Memory B cell (primary cell): ENCODE results near the gene PAX5.

ENCODE experiments used
- ATAC-seq: fragments of 150-1000 bp; cut with Tn5 transposase; 2 replicates; pipeline ENCODE4 v1.10.0; 2021; ENCODE audit warnings: low read depth, mild to moderate bottlenecking, moderate library complexity
- DNase-seq, 2 donors: peaks; one replicate each; pipeline ENCODE4 v3.0.0; 2022; ENCODE audit warnings: low spot score in 2 of 2
- H3K27ac Mint-ChIP-seq: one replicate; pipeline ENCODE4 v1.8.0; 2022; ENCODE audit warnings: mild to moderate bottlenecking, moderate library complexity, mixed read lengths
- H3K27me3 Mint-ChIP-seq: one replicate; pipeline ENCODE4 v1.8.0; 2022; ENCODE audit warnings: mixed read lengths
- H3K36me3 Mint-ChIP-seq: one replicate; pipeline ENCODE4 v1.8.0; 2022; ENCODE audit warnings: mild to moderate bottlenecking, mixed read lengths
- H3K4me1 Mint-ChIP-seq: one replicate; pipeline ENCODE4 v1.8.0; 2022; ENCODE audit warnings: mixed read lengths
- H3K4me3 Mint-ChIP-seq: one replicate; pipeline ENCODE4 v1.8.0; 2022; ENCODE audit warnings: mild to moderate bottlenecking, moderate library complexity, mixed read lengths
- H3K9me3 Mint-ChIP-seq: one replicate; pipeline ENCODE4 v1.8.0; 2022; ENCODE audit warnings: mixed read lengths

PAX5 gene

DNA sequence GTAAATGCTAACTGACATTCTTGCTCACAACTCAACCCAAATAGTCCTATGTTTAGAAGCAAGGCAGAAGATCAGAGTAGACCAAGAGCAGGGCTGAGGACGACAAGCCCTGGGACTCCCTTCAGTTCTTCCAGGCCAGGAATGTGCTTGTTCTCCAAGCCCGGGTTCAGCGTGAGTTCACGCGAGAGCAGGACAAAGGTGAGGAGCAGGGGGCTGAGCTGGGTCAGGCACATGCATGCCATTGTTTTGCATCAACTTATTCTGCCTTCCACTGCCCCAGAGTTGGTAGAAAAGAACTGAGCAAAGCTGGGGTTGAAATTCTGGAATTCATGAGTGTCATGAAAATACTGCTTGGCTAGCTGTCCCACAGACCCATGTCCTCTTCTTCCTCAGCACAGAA, 206.5 kb downstream of the PAX5 start:
- Mint-ChIP-seq H3K4me3 (no peak overlapping the region), H3K4me1 (peaks cover 14% of the 10 kb centered on the region), H3K9me3 (no peaks in the 10 kb centered on the region), H3K36me3 (no peaks in the 10 kb centered on the region), H3K27ac (no peak overlapping the region), H3K27me3 (peaks cover 1% of the 10 kb centered on the region)
- ATAC-seq (no peak), DNase-seq (no peak)

DNA sequence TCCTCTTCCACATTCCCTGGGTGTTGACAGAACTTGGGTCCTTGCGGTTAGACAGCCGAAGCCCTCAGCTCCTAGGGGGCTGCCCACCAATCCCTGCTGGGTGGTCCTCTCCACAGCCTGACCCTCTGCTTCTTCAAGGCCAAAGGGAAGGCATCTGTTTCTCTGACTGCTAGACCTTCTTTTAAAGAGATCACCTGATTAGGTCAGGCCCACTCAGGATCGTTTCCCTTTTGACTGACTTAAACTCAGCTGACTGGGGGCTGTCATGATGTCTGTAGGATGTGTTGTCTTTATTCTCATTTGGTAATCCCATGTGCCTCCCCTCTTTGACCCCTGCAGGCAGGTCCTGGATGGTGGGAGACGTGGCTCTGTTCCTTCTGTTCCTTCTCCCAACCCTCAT, 207.5 kb downstream of the PAX5 start:
- ATAC-seq (no peak), DNase-seq (no peak)
- Mint-ChIP-seq H3K36me3 (no peaks in the 10 kb centered on the region), H3K27me3 (peaks cover 5% of the 10 kb centered on the region), H3K9me3 (no peaks in the 10 kb centered on the region), H3K27ac (no peak overlapping the region), H3K4me1 (peaks cover 9% of the 10 kb centered on the region), H3K4me3 (no peak overlapping the region)

DNA sequence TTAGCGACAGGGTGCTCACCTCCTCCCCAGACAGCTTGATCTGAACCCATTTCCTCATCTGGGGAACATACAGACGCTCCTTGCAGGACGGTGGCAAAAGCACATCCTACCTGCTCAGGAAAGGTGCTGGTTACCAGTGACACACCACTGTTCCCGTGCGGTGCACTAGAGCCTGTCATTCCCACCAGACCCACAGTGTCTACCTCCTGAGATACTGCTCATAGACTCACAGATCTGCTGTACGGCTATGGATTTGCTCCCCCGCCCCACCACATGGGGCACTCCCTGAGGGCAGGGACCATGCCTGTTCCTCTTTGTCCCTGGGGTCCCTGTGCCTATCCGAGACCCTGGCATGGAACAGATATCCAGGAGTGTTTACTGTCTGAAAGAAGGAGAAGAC, 208.9 kb downstream of the PAX5 start:
- Mint-ChIP-seq H3K9me3 (no peaks in the 10 kb centered on the region), H3K36me3 (no peaks in the 10 kb centered on the region), H3K4me1 (peaks cover 4% of the 10 kb centered on the region), H3K27me3 (peaks cover 7% of the 10 kb centered on the region), H3K27ac (no peak overlapping the region), H3K4me3 (no peak overlapping the region)
- ATAC-seq (no peak), DNase-seq (no peak)

DNA sequence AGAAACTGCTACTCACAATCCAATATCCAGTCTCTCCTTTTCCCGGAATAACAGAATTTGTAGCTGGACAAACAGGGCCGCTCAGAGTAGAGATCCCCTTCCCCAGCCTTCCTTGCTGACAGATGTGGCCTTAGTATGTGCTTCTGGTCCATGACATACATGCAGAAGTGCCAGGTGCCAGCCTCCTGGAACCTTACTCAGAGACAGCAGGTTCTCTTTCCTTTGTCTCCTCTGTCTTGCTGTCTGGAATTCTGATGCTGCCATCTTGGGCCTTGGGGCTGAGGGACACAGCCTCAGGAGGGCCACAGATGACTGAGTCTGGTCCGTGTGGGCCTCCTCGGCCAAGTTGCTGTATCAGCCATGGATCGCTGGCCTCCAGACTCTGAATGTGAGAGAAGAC, 210.1 kb downstream of the PAX5 start:
- ATAC-seq = no peak
- no peak overlapping the region for H3K27ac Mint-ChIP-seq
- no peak for DNase-seq
- no peaks in the 10 kb centered on the region for H3K9me3 Mint-ChIP-seq
- no peak overlapping the region for H3K4me3 Mint-ChIP-seq
- H3K27me3 Mint-ChIP-seq = peaks cover 11% of the 10 kb centered on the region
- H3K4me1 Mint-ChIP-seq = peaks cover 9% of the 10 kb centered on the region
- no peaks in the 10 kb centered on the region for H3K36me3 Mint-ChIP-seq

DNA sequence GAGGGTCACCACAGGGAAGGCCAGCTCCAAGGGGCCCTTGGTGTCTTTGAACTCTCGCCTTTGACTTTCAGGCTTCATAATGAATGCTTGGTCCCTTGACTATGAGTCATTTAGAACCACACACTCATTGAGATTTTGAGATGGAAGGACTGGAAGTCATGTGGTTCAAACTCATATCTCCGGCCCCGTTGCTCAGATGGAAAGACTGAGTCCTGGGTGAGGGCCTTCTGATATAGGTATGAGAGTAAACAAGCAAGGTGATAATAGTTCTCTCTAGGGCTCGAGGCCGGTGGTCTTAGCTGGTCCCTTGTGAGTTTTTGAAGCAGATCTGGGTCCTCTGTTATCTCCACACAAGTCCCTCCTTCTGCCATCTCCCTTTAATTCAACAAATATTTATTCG, 210.6 kb downstream of the PAX5 start:
- no peak overlapping the region for H3K4me3 Mint-ChIP-seq
- peaks cover 14% of the 10 kb centered on the region for H3K27me3 Mint-ChIP-seq
- DNase-seq (no peak), ATAC-seq (no peak)
- H3K4me1 Mint-ChIP-seq = peaks cover 12% of the 10 kb centered on the region
- no peak overlapping the region for H3K27ac Mint-ChIP-seq
- peaks cover 2% of the 10 kb centered on the region for H3K36me3 Mint-ChIP-seq
- no peaks in the 10 kb centered on the region for H3K9me3 Mint-ChIP-seq

DNA sequence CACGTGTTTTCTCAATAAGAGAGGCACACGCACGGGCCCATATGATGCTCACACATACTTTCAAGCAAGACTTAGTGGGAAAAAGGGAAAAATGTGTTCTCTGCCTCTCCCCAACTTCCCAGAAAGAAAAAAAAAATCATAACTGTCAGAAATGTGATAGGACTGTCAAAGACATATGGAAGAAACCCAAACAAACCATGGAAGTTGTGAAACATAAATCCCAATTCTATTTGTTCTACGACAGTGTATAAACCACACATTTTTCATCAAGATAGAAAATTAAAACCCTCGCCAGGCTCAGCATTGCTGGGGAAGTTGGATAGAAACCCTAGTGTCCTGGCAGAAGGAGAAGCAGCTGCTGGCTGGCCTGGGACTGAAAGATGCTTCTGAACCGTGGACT, 211.9 kb downstream of the PAX5 start:
- Mint-ChIP-seq H3K27me3 (peaks cover 19% of the 10 kb centered on the region), H3K9me3 (no peaks in the 10 kb centered on the region), H3K27ac (no peak overlapping the region), H3K36me3 (peaks cover 2% of the 10 kb centered on the region), H3K4me1 (peaks cover 10% of the 10 kb centered on the region), H3K4me3 (no peak overlapping the region)
- no peak for ATAC-seq
- DNase-seq = no peak

DNA sequence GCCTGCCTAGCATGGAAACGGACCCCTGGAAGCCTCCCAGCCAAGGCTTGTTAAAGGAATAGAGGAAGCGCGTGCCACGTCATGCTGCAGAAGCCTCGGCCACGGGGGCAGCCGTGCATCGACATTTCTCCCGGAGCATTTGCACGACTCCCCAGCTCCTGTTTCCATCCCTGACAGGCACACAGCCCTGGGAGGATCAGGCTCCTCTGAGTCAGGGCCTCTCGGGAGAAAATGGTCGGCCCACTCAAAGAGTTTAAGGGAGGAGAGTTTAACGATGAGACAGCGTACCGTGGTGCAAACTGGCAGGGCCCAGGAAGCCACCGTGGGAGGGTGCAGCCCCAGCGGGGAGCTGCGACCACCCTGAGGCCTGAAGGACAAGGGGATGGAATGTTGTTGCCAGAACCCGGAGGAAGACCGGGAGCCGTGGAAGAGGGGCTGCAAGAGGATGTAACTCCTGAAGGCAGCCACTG, 213.6 kb downstream of the PAX5 start:
- Mint-ChIP-seq H3K4me3 (no peak overlapping the region), H3K36me3 (peaks cover 4% of the 10 kb centered on the region), H3K27ac (no peak overlapping the region), H3K27me3 (peaks cover 26% of the 10 kb centered on the region), H3K9me3 (no peaks in the 10 kb centered on the region), H3K4me1 (peaks cover 10% of the 10 kb centered on the region)
- ATAC-seq = no peak
- DNase-seq = no peak

DNA sequence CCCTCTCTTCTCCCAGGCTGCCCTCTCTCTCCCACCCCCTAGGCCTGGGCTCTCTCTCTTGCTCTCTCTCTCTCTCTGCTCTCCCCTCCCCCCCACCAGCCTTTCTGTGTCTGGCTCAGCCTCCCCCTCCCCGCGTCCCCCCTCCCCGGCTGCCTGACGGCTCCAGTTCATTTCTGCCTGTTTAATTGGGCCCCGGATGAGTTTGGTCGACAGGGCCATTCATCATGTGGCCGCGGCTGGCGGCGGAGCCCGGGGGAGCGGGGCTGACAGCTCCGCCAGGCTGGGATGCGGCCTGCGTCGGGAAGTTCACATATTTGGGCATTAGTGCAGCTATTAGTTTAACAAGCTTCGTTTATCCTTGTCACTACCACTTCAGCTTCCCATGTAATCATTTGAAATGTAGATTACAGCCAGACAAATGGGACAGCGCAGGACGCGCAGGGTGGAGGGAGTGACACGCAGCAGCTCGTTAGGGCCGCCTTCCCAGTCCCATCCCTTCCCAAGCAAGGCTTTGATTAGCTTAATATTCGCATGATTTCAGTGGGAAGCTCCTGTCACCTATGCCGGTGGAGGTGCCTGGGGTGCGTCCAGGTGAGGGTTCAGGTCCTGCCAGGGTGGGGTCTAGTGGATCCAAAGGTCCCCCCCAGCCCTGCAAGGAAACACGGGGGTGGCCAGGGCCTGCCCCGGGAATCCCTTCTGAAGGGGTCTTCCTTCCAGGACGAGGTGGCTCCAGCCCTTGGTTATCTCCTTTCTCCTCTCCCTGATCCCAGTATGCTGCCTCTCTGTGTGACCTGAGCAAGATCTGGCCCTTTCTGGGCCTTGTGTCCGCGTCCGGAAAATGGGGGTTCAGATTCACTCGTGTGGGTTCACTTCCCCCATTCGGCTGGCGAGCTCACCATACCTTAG, 214.8 kb downstream of the PAX5 start:
- H3K4me3 Mint-ChIP-seq = no peak overlapping the region
- no peak for ATAC-seq

DNA sequence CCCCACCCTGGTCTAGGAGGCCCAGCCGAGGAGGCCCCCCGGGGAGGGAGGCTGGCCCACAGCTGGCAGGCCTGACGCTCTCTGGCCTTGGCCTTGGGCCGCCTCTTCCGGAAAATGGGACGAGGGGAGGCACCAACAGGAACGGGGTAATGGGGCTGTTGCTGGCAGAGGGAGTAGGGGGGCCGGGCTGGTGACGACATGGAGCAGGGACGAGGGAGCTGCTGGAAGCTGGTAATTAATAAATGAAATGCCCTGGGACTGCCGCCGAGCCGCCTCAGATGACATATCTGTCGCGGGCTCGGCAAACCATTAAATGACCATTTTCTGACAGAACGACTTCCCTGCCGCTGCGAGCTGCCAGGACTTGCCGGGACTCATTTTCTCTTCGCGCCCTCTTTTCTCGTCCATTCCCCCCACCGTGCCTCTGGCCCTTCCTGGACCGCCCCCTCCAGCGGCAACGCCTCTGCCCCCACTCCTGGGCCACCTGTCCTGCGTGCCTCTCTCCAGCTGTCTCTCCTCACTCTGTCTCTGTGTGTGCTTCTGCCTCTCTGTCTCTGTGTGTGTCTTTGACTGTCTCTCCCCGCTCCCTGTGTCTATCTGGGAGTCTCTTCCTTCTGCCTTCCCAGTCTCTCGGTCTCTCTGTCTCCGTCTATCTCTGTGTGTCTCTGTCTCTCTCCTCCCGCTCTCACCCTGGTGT, 215.7 kb downstream of the PAX5 start:
- no peak overlapping the region for H3K4me3 Mint-ChIP-seq

More for the DNA sequence above, 214.8 kb downstream of the PAX5 start:
- Mint-ChIP-seq H3K27ac (no peak overlapping the region), H3K9me3 (no peaks in the 10 kb centered on the region), H3K36me3 (peaks cover 4% of the 10 kb centered on the region), H3K4me1 (peaks cover 10% of the 10 kb centered on the region), H3K27me3 (peaks cover 26% of the 10 kb centered on the region)
- no peak for DNase-seq

DNA sequence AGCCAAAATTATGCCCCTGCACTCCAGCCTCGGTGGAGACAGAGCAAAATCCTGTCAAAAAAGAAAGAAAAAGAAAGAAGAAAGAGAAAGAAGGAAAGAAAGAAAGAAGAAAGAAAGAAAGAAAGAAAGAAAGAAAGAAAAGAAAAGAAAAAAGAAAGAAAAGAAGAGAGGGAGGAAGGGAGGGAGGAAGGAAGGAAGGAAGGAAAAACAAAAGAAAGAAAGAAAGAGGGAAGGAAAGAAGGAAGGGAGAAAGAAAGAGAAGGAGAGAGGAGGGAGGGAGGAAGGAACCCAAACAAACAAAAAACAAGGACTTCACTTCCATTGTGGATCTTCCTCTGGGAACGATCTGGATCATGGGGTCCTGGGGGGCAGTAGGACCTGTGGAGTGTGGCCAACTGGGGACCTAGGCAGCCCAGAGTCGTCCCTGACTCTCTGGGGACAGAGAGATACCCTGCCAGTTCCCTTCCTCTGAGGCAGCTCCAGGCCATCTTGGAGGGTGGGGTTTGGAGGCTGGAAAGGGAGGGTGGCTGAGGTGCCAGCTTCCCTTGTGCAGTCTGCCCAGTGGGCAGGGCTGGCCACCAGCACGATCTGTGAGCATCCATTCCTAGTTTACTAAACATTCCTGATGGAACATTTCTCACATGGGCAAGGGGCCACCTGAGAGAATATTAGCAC, 216.8 kb downstream of the PAX5 start:
- Mint-ChIP-seq H3K27ac (no peak overlapping the region), H3K4me1 (peaks cover 10% of the 10 kb centered on the region), H3K4me3 (no peak overlapping the region), H3K27me3 (peaks cover 25% of the 10 kb centered on the region), H3K9me3 (no peaks in the 10 kb centered on the region), H3K36me3 (peaks cover 4% of the 10 kb centered on the region)
- ATAC-seq = no peak
- no peak for DNase-seq

More for the DNA sequence above, 215.7 kb downstream of the PAX5 start:
- ATAC-seq (no peak), DNase-seq (no peak)
- peaks cover 10% of the 10 kb centered on the region for H3K4me1 Mint-ChIP-seq
- no peak overlapping the region for H3K27ac Mint-ChIP-seq
- H3K9me3 Mint-ChIP-seq = no peaks in the 10 kb centered on the region
- H3K36me3 Mint-ChIP-seq = peaks cover 4% of the 10 kb centered on the region
- peaks cover 25% of the 10 kb centered on the region for H3K27me3 Mint-ChIP-seq

DNA sequence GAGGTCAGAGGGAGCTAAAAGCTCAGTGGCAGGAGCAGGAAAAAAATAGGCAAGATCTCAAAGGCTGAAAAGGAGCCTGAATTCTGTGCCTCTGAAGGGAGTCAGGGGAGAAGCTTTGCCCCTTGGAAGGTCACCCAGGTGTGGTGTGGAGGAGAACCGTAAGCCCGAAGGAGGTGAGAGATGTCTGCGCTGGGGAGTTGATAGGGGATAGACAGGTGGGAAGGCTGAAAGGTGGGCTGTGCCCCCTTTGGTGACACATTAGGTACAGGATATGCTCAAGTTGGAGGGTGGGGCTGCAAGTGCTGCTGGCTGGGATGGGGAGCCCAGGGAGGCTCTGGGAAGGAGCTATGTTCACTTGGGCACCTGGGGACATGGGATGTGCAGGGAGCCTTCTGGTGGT, 217.7 kb downstream of the PAX5 start:
- H3K36me3 Mint-ChIP-seq = peaks cover 4% of the 10 kb centered on the region
- no peaks in the 10 kb centered on the region for H3K9me3 Mint-ChIP-seq
- no peak overlapping the region for H3K27ac Mint-ChIP-seq
- no peak overlapping the region for H3K4me3 Mint-ChIP-seq
- ATAC-seq = no peak
- H3K4me1 Mint-ChIP-seq = peaks cover 10% of the 10 kb centered on the region
- no peak for DNase-seq
- peaks cover 22% of the 10 kb centered on the region for H3K27me3 Mint-ChIP-seq

DNA sequence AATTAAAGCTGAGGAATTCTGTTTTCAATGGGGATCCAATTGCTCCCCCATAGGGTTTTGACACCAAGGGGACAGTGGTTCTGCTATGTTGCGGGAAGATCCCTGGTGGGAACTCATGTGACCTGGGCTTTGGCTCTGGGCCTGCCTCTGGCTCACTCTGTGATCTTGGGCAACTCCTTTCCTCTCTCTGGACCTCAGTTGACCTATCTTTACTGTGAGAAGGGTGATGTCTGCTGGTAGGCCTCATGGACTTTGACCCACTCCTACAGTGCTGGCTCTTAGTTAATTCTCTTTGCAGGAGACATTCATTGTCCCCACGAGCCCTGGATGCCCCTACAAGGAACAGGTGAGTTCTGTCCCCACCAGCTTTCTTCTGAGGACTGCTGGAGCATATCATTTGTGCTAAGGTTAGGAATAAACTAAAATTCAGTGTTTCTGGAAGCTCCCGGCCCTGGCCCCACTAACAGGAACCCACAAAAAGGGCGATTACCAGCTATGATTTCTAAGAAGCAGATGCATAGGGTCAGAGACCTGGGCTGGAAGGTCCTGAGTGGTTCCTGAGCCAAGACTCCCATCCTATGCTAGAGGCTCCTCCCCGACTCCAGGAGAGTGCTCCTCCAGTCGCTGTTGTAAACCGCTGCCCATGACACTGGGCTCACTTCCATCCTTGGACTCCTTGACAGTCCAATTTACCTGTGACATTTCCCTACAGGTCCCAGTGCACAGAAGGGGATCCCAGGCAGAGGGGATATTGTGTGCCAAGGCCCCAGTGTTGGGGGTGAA, 218.3 kb downstream of the PAX5 start:
- peaks cover 21% of the 10 kb centered on the region for H3K27me3 Mint-ChIP-seq
- ATAC-seq = no peak

DNA sequence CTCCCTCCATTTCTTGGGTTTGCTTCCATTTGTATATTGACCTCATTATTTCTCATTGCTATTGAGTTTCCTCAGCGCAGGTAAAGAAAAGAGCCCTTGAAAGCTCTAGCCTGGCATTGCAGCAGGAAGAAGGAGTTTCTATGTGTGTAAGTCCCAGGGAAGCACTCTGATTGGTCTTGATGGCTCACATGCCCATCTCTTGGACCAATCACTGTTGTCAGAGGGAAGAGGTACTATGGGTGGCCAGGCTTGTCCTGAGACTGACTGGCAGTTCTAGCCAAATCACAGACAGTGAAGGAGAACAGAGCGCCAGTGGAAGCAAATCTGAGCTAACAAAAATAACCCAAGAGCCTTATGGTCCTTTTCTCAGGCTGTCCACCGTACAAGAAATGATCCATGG, 219.0 kb downstream of the PAX5 start:
- Mint-ChIP-seq H3K4me3 (no peak overlapping the region), H3K27me3 (peaks cover 18% of the 10 kb centered on the region), H3K9me3 (no peaks in the 10 kb centered on the region), H3K36me3 (peaks cover 4% of the 10 kb centered on the region), H3K27ac (no peak overlapping the region), H3K4me1 (peaks cover 8% of the 10 kb centered on the region)
- DNase-seq = no peak
- no peak for ATAC-seq

More for the DNA sequence above, 218.3 kb downstream of the PAX5 start:
- Mint-ChIP-seq H3K4me3 (no peak overlapping the region), H3K27ac (no peak overlapping the region), H3K4me1 (peaks cover 10% of the 10 kb centered on the region), H3K9me3 (no peaks in the 10 kb centered on the region), H3K36me3 (peaks cover 4% of the 10 kb centered on the region)
- no peak for DNase-seq
